ENCODE measurements around the gene TEX264. TPM values are rescaled to one million over a fixed set of nuclear protein-coding genes. Genes with fewer than 3 reads are reported as not detected.

The TEX264 gene
- total RNA-seq, 4 donors from 2014 or later = 60.9 to 116 (median 88.2) TPM

DNA sequence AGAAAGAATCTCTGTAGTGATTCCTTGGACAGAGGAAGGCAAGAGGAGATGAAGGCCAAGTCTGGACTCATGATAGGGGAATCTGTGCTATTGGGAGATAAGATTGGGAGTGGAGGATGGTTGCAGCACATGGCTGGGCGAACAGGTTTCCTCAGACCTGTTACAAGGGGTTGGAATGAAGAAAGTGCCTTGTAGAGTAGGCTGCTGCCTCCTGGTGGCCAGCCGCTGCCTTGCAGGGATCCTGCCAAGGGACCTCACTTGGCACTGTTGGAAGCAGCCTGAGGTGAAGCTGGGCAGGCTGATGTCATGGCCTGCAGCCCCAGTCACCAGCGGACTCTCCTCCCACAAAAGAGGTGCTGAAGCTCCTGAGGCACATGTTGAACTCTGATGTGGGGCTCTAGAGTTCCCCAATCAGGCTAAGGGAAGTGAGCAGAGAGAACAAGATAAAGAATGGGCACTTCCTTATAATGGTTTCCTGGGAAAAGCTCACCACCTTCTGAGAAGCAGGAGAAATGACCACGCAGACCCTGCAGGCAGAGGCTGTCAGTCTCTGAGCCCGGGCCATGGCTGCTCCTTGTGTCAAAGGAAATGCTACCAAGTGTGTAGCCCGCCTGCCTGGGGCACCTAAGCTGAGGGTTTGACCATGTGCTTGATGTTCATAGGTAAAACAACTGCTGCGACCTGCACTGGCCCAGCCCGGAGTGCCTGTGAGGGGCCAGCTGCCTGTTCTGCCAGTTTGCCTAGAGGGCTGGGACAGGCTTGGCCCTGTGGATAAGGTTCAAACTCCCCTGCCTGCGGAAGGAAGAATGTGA, 1.6 kb upstream of the TEX264 start:
- Histone ChIP-seq H3K4me1 (peaks cover 10 to 39% (median 34%) of the 10 kb centered on the region in 4 donors), H3K27me3 (no peaks in the 10 kb centered on the region), H3K9me3 (no peaks in the 10 kb centered on the region), H3K27ac (peak overlapping the region in 3 of 4 donors; percentile 7 to 98 (median 24)), H3K36me3 (no peaks in the 10 kb centered on the region), H3K4me3 (no peak overlapping the region)
- in situ Hi-C loops (cut with MboI; ENCODE audit: low pct_ligation_motif_present in 1 of 4, low pct_unique_long_range_greater_than_20kb in 1 of 4, low sequenced_read_pairs in 3 of 4) (loop anchor here in 2 of 4 donors (5.0 to 25.0 kb wide), 3 partner anchors 165 to 282 kb away; partner anchors contain the start of genes DCAF1 (in 2 of the 2), MANF (in 1 of the 2) and RBM15B (in 1 of the 2)), intact Hi-C loops (cut with DNase I; ENCODE audit: low total_unique reads) (loop anchor here (1.0 kb wide), 1 partner anchor 167 kb away; no protein-coding TSS in a partner anchor)
- WGBS, 2 donors (ENCODE audit: low coverage in 1 of 2) = 47 to 51% methylated on average over 3 to 8 of the region's 9 CpGs
- TF ChIP-seq EP300 (IDR thresholded peaks at IDR 0.05; ENCODE audit: low read depth) (no peak), POLR2AphosphoS5 (IDR thresholded peaks at IDR 0.05) (no peak)
- TF ChIP-seq, protein P1, sequence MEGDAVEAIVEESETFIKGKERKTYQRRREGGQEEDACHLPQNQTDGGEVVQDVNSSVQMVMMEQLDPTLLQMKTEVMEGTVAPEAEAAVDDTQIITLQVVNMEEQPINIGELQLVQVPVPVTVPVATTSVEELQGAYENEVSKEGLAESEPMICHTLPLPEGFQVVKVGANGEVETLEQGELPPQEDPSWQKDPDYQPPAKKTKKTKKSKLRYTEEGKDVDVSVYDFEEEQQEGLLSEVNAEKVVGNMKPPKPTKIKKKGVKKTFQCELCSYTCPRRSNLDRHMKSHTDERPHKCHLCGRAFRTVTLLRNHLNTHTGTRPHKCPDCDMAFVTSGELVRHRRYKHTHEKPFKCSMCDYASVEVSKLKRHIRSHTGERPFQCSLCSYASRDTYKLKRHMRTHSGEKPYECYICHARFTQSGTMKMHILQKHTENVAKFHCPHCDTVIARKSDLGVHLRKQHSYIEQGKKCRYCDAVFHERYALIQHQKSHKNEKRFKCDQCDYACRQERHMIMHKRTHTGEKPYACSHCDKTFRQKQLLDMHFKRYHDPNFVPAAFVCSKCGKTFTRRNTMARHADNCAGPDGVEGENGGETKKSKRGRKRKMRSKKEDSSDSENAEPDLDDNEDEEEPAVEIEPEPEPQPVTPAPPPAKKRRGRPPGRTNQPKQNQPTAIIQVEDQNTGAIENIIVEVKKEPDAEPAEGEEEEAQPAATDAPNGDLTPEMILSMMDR (IDR thresholded peaks at IDR 0.05) = peak; percentile 93 to 98 (median 95)
- peak; percentile 93 for DNase-seq

- H3K27ac ChIP-seq = peak overlapping the region; percentile 96 to 98 (median 97)
- no peak for DNase-seq
- H3K36me3 ChIP-seq = no peaks in the 10 kb centered on the region
- WGBS, 2 donors (ENCODE audit: low coverage in 1 of 2) = 48 to 90% methylated on average over 2 to 15 of the region's 15 CpGs
- no peaks in the 10 kb centered on the region for H3K9me3 ChIP-seq
- no peaks in the 10 kb centered on the region for H3K27me3 ChIP-seq
- TF ChIP-seq POLR2AphosphoS5 (IDR thresholded peaks at IDR 0.05) (no peak), POLR2A (IDR thresholded peaks at IDR 0.05) (no peak), EP300 (IDR thresholded peaks at IDR 0.05; ENCODE audit: low read depth) (no peak)
- TF ChIP-seq, protein P1 (IDR thresholded peaks at IDR 0.05) = no peak
- in situ Hi-C loops (cut with MboI; ENCODE audit: low pct_ligation_motif_present in 1 of 4, low pct_unique_long_range_greater_than_20kb in 1 of 4, low sequenced_read_pairs in 3 of 4) (loop anchor here in 1 of 4 donors (25.0 kb wide), 1 partner anchor 283 kb away; the partner anchor contains the start of genes MANF and RBM15B), intact Hi-C loops (cut with DNase I; ENCODE audit: low total_unique reads) (no loop called here)
- H3K4me1 ChIP-seq = peaks cover 10 to 39% (median 34%) of the 10 kb centered on the region in 4 donors
- H3K4me3 ChIP-seq = peak overlapping the region; percentile 42 to 98 (median 82)
Observed at GRCh38 chr3:51670053-51670822, 814 bp upstream of the TEX264 start.

GRCh38 chr3:51671734-51672475, 853 bp downstream of the TEX264 start:
- Histone ChIP-seq H3K27ac (peak overlapping the region; percentile 96 to 98 (median 97)), H3K4me3 (peak overlapping the region; percentile 76 to 98 (median 82)), H3K27me3 (no peaks in the 10 kb centered on the region), H3K36me3 (no peaks in the 10 kb centered on the region), H3K4me1 (peaks cover 10 to 39% (median 34%) of the 10 kb centered on the region in 4 donors), H3K9me3 (no peaks in the 10 kb centered on the region)
- WGBS, 2 donors (ENCODE audit: low coverage in 1 of 2) = 12 to 27% methylated on average over 3 to 24 of the region's 40 CpGs
- in situ Hi-C loops (cut with MboI; ENCODE audit: low pct_ligation_motif_present in 1 of 4, low pct_unique_long_range_greater_than_20kb in 1 of 4, low sequenced_read_pairs in 3 of 4) (loop anchor here in 1 of 4 donors (25.0 kb wide), 1 partner anchor 285 kb away; the partner anchor contains the start of genes MANF and RBM15B), intact Hi-C loops (cut with DNase I; ENCODE audit: low total_unique reads) (no loop called here)
- TF ChIP-seq POLR2AphosphoS5 (IDR thresholded peaks at IDR 0.05) (peak; percentile 38 to 58 (median 49)), EP300 (IDR thresholded peaks at IDR 0.05; ENCODE audit: low read depth) (no peak), POLR2A (IDR thresholded peaks at IDR 0.05) (no peak)
- TF ChIP-seq, protein P1 (IDR thresholded peaks at IDR 0.05) = no peak
- peak; percentile 80 for DNase-seq
